AG04450 (cell line): ENCODE results near the gene RNF208. TPM values are rescaled to one million over a fixed set of nuclear protein-coding genes. Genes with fewer than 3 reads are reported as not detected.

Experiments
- CTCF ChIA-PET: fragments of 300-600, 350-600 bp; formaldehyde crosslinking; extraction: SDS; loops from one replicate; lab custom pipeline; 2022; ENCODE audit warnings: antibody characterized with exemption, inconsistent platforms; lab: Charles Lee
- POLR2A ChIA-PET: fragments of 350-600 bp; formaldehyde crosslinking; extraction: SDS; loops from one replicate; lab custom pipeline; 2021; ENCODE audit warnings: antibody characterized with exemption, inconsistent platforms; lab: Yijun Ruan, JAX
- DNase-seq: peaks from one replicate; pipeline ENCODE4 v3.0.0-alpha.2; 2011; ENCODE audit warnings: low read depth, low spot score
- H3K27ac ChIP-seq: one replicate; pipeline ENCODE4 v1.5.1; 2012; ENCODE audit warnings: low read depth, low read length, control low read depth
- H3K27me3 ChIP-seq: one replicate; pipeline ENCODE4 v1.6.0; 2012; ENCODE audit warnings: low read length; ENCODE audit not compliant: control insufficient read depth, insufficient read depth
- H3K4me3 ChIP-seq: 2 replicates; pipeline ENCODE4 v1.5.1; 2011; ENCODE audit warnings: mild to moderate bottlenecking, low read depth, low read length, control low read depth
- H3K9me3 ChIP-seq: 2 replicates; pipeline ENCODE4 v1.5.1; 2012; ENCODE audit warnings: low read length; ENCODE audit not compliant: control insufficient read depth, insufficient read depth
- polyA plus RNA-seq: library from polyadenylated mRNA; depleted of rRNA; stranded (reverse); fragments of >200 nt; gene quantifications from 2 replicates; pipeline ENCODE4 v1.2.3, GENCODE V29; 2011
- TF ChIP-seq, protein P1 (sequence below): IDR thresholded peaks from 2 replicates; pipeline ENCODE4 v1.5.1; 2011; ENCODE audit warnings: low read depth, low read length, control low read depth, inconsistent platforms

The RNF208 gene
- polyA plus RNA-seq, 1 experiment, result 0.17 TPM

- ChIA-PET POLR2A (interaction anchor here (8.8 kb wide), 1 partner anchor 9 kb away, joined by 146 read pairs; the partner anchor contains the start of gene TUBB4B), CTCF (interaction anchor here (0.6 to 3.4 kb wide), 2 partner anchors 14 kb away, joined by 3 to 18 read pairs; no protein-coding TSS in a partner anchor)
- no peak overlapping the region for H3K4me3 ChIP-seq
- TF ChIP-seq, protein P1, sequence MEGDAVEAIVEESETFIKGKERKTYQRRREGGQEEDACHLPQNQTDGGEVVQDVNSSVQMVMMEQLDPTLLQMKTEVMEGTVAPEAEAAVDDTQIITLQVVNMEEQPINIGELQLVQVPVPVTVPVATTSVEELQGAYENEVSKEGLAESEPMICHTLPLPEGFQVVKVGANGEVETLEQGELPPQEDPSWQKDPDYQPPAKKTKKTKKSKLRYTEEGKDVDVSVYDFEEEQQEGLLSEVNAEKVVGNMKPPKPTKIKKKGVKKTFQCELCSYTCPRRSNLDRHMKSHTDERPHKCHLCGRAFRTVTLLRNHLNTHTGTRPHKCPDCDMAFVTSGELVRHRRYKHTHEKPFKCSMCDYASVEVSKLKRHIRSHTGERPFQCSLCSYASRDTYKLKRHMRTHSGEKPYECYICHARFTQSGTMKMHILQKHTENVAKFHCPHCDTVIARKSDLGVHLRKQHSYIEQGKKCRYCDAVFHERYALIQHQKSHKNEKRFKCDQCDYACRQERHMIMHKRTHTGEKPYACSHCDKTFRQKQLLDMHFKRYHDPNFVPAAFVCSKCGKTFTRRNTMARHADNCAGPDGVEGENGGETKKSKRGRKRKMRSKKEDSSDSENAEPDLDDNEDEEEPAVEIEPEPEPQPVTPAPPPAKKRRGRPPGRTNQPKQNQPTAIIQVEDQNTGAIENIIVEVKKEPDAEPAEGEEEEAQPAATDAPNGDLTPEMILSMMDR, result no peak
- DNase-seq, result no peak
- H3K27ac ChIP-seq, result no peak overlapping the region
- H3K9me3 ChIP-seq, result no peaks in the 10 kb centered on the region; the same call in 1 of the 2 replicates
- H3K27me3 ChIP-seq, result no peaks in the 10 kb centered on the region
Measured at GRCh38 chr9:137250329-137251193, 28.5 kb upstream of the RNF208 start.

DNA sequence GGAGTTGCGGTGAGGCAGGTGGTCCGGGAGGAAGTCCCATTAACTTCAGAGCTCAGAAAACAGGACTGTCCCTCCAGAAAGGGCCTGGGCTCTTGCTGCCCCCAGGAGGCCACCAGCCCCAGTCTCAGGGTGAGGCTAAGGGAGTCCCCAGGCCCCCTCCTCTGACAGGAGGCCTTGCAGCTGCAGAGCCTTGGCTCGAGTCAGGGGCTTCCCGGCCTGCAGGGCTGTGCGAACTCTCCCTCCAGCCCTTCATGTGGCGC is 25.8 kb upstream of the RNF208 start:
- TF ChIP-seq, protein P1, result no peak
- ChIA-PET CTCF (interaction anchor here (3.4 kb wide), 1 partner anchor 12 kb away, joined by 18 read pairs; no protein-coding TSS in a partner anchor), POLR2A (no interaction called here)
- no peak for DNase-seq
- H3K27ac ChIP-seq, result no peak overlapping the region
- H3K9me3 ChIP-seq, result no peaks in the 10 kb centered on the region; the same call in 1 of the 2 replicates
- H3K27me3 ChIP-seq, result no peaks in the 10 kb centered on the region
- no peak overlapping the region for H3K4me3 ChIP-seq

GRCh38 chr9:137247135-137247915 is 25.3 kb upstream of the RNF208 start:
- POLR2A ChIA-PET, result no interaction called here
- Histone ChIP-seq H3K9me3 (no peaks in the 10 kb centered on the region; the same call in 1 of the 2 replicates), H3K27me3 (no peaks in the 10 kb centered on the region), H3K4me3 (no peak overlapping the region), H3K27ac (peak overlapping the region; percentile 31)
- TF ChIP-seq, protein P1, result no peak
- no peak for DNase-seq
- CTCF ChIA-PET, result interaction anchor here (3.4 kb wide), 1 partner anchor 11 kb away, joined by 18 read pairs; no protein-coding TSS in a partner anchor

GRCh38 chr9:137245450-137246421 is 23.7 kb upstream of the RNF208 start:
- ChIA-PET POLR2A (interaction anchor here (1.2 kb wide), 1 partner anchor 8 kb away, joined by 5 read pairs; no protein-coding TSS in a partner anchor), CTCF (interaction anchor here (0.6 to 1.0 kb wide), 2 partner anchors 9 to 22 kb away, joined by 3 read pairs; no protein-coding TSS in a partner anchor)
- TF ChIP-seq, protein P1, result no peak
- Histone ChIP-seq H3K9me3 (no peaks in the 10 kb centered on the region; the same call in 1 of the 2 replicates), H3K27ac (no peak overlapping the region), H3K4me3 (no peak overlapping the region), H3K27me3 (no peaks in the 10 kb centered on the region)
- no peak for DNase-seq
